Body of pancreas (tissue), 4 donors: ENCODE results near the gene FCRLA. TPM values are rescaled to one million over a fixed set of nuclear protein-coding genes. Genes with fewer than 3 reads are reported as not detected.
"Not testable (repeated sequence)": the region's sequence is repeated elsewhere in the genome, so short reads cannot be mapped to it uniquely, and the experiment has no call there.

Experiments used
- ATAC-seq: fragments of 150-250 bp; one replicate; pipeline ENCODE4 v1.9.1; 2016
- DNase-seq, 4 donors: peaks; one replicate each; pipeline ENCODE4 v3.0.0-alpha.2; 2019
- H3K27ac ChIP-seq, 4 donors: fragments of 200-600 bp; sonication (generic); 1 replicate in 3 of 4; 2 replicates in 1 of 4; pipeline versions ENCODE4 v1.5.1 to v1.6.1; 2016 to 2019; ENCODE audit warnings: mild to moderate bottlenecking in 1 of 4, mixed read lengths in 1 of 4, moderate library complexity in 1 of 4
- H3K27me3 ChIP-seq, 2 donors: fragments of 200-600 bp; sonication (generic); one replicate each; pipeline ENCODE4 v1.6.0; 2016; ENCODE audit warnings: mild to moderate bottlenecking in 1 of 2
- H3K36me3 ChIP-seq, 2 donors: fragments of 200-600 bp; sonication (generic); replicated peaks in 1 of 2; 2 replicates each; pipeline ENCODE4 v1.5.1; 2016; ENCODE audit warnings: low read depth in 2 of 2; ENCODE audit not compliant: insufficient read depth in 1 of 2
- H3K4me1 ChIP-seq: fragments of 200-600 bp; sonication (generic); one replicate; pipeline ENCODE4 v1.6.0; 2016
- H3K4me3 ChIP-seq, 2 donors: fragments of 200-600 bp; sonication (generic); 1 replicate in 1 of 2; 2 replicates in 1 of 2; pipeline ENCODE4 v1.5.1; 2016 to 2019
- H3K9me3 ChIP-seq, 3 donors: fragments of 200-600 bp; sonication (generic); 1 replicate in 2 of 3; 2 replicates in 1 of 3; pipeline ENCODE4 v1.5.1; 2016
- POLR2A ChIP-seq, 3 donors: fragments of 450-650 bp; IDR thresholded peaks; one replicate each; pipeline ENCODE4 v1.6.1; 2016; ENCODE audit warnings: antibody characterized with exemption in 3 of 3, mild to moderate bottlenecking in 2 of 3
- WGBS, 2 donors: methylation state at CpG; one replicate each; pipeline ENCODE4 v1.1.5; 2017; 5-methylcytosine and 5-hydroxymethylcytosine counted together
- intact Hi-C: fragments of 100-400 bp; cut with DNase I; formaldehyde crosslinking; loops from one replicate; pipeline ENCODE4 v1.15.1; 2023
- total RNA-seq, 2 donors: library from RNA; depleted of rRNA; stranded (reverse); fragments of >200 nt; gene quantifications; one replicate each; pipeline ENCODE4 v1.1.0, GENCODE V29; 2016
- TF ChIP-seq, protein P1 (sequence below), 7 experiments: fragments of 450-650 bp in 4 of 7; fragments of 200-600 bp in 3 of 7; sonication (generic) in 3 of 7; IDR thresholded peaks; one replicate each; pipeline ENCODE4 v1.5.1; 2016 to 2019; ENCODE audit warnings: antibody characterized with exemption in 7 of 7

FCRLA gene
- total RNA-seq, 2 donors from 2014 or later: not detected

DNA sequence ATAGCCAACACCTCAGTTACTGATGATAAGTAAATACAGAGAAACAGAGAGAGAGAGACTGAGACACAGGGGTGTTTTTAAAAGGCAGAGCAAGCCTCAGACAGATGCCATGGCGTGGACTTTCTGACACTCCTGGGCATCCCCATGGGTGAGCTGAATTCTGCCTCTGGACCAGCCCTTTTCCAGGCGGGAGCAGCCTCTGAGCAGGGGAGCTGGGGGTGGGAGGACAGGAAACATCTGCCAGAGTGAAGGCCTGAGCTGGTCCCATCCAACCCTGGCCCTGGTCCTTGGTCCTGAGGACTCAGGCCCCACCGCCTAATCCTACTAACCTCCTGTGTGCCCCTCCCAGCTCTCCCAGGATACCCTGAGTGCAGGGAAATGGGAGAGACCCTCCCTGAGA lies 32.1 kb upstream of the FCRLA start:
- 62 to 100% methylated on average over 2 to 3 of the region's 3 CpGs for WGBS, 2 donors
- H3K27me3 ChIP-seq, intact Hi-C loops, H3K4me1 ChIP-seq, H3K36me3 ChIP-seq, H3K4me3 ChIP-seq, H3K27ac ChIP-seq, H3K9me3 ChIP-seq, ATAC-seq, DNase-seq: not testable (repeated sequence)

DNA sequence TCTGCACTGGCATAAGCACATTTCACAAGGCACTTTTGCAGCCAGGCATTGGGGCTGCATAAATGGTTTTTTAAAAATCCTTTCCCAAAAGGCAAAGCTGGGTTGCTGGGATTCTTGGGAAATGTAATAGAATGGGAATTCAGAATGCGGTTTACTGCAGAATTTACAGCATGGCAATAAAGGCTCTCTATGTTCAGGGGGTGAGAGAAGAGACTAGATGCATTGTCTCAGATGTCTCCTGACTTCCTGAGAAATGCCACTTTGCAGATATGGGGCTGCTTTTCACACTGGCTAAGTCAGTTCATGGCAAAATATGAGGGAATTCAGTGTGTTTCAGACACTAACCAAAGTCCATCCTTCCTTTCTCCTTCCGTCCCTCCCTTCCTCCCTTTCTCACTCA lies 30.6 kb upstream of the FCRLA start:
- Histone ChIP-seq H3K27me3 (no peaks in the 10 kb centered on the region), H3K4me3 (no peak overlapping the region), H3K9me3 (no peaks in the 10 kb centered on the region), H3K4me1 (no peaks in the 10 kb centered on the region), H3K27ac (no peak overlapping the region), H3K36me3 (no peaks in the 10 kb centered on the region)
- WGBS, 2 donors: 91 to 98% methylated on average over 2 of the region's 2 CpGs
- TF ChIP-seq POLR2A (IDR thresholded peaks at IDR 0.05): no peak
- TF ChIP-seq, protein P1, sequence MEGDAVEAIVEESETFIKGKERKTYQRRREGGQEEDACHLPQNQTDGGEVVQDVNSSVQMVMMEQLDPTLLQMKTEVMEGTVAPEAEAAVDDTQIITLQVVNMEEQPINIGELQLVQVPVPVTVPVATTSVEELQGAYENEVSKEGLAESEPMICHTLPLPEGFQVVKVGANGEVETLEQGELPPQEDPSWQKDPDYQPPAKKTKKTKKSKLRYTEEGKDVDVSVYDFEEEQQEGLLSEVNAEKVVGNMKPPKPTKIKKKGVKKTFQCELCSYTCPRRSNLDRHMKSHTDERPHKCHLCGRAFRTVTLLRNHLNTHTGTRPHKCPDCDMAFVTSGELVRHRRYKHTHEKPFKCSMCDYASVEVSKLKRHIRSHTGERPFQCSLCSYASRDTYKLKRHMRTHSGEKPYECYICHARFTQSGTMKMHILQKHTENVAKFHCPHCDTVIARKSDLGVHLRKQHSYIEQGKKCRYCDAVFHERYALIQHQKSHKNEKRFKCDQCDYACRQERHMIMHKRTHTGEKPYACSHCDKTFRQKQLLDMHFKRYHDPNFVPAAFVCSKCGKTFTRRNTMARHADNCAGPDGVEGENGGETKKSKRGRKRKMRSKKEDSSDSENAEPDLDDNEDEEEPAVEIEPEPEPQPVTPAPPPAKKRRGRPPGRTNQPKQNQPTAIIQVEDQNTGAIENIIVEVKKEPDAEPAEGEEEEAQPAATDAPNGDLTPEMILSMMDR (IDR thresholded peaks at IDR 0.05): no peak
- intact Hi-C loops: no loop called here
- ATAC-seq (no peak), DNase-seq (no peak)

DNA sequence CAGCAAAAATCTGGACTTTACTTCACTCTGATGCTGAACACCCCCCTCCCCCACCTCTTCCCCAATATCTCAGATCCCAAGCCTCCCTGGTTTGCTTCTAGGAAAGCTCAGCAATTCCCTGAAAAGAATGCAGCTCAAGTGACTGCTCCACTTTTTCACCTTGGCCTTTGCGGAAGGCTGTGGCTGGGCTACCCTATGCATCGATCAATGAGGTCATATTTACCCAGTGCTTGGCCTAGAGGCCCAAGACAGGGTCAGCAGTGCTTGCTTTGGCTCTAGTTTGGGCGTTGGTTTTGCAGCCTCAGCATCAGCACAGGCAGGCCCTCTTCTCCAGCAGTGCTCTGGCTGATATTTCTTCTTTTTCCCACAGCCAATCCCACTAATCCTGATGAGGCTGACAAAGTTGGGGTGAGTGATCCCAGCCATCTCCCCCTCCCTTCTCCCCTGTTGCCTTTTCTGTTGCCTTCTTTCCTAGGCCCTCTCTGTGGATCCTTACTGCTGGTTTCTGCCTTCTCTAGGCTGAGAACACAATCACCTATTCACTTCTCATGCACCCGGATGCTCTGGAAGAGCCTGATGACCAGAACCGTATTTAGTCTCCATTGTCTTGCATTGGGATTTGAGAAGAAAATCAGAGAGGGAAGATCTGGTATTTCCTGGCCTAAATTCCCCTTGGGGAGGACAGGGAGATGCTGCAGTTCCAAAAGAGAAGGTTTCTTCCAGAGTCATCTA lies 29.9 kb upstream of the FCRLA start:
- Histone ChIP-seq H3K9me3 (no peaks in the 10 kb centered on the region), H3K4me1 (no peaks in the 10 kb centered on the region), H3K36me3 (no peaks in the 10 kb centered on the region), H3K27me3 (no peaks in the 10 kb centered on the region), H3K4me3 (no peak overlapping the region), H3K27ac (no peak overlapping the region)
- TF ChIP-seq, protein P1 (IDR thresholded peaks at IDR 0.05): no peak
- no peak for TF ChIP-seq POLR2A (IDR thresholded peaks at IDR 0.05)
- intact Hi-C loops: no loop called here
- ATAC-seq (no peak), DNase-seq (peak in 3 of 4 donors; percentile 8 to 35 (median 14))
- WGBS, 2 donors: 51 to 66% methylated on average over 5 of the region's 5 CpGs

DNA sequence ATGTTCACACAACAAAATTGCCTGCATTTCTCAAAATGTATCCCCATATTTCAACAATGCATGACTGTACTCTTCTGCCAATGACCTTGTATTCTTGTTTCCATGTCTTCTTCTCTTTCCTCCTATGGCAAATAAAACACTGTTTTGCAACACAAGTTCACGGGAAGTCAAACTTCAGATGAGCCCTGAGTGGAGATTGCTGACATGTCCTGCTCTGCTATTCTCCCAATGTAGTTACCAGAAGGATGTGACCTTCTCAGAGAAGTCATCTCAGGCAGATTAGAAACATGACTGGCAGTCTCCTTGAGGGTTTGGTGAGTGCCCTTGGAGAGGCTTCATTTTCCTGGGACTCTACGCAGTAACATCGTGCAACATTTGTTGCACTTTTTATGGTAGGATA lies 28.5 kb upstream of the FCRLA start:
- ATAC-seq (no peak), DNase-seq (no peak)
- Histone ChIP-seq H3K27me3 (no peaks in the 10 kb centered on the region), H3K36me3 (no peaks in the 10 kb centered on the region), H3K27ac (no peak overlapping the region), H3K4me1 (no peaks in the 10 kb centered on the region), H3K4me3 (no peak overlapping the region), H3K9me3 (no peaks in the 10 kb centered on the region)
- no peak for TF ChIP-seq POLR2A (IDR thresholded peaks at IDR 0.05)
- TF ChIP-seq, protein P1 (IDR thresholded peaks at IDR 0.05): no peak
- intact Hi-C loops: no loop called here
- 86 to 91% methylated on average over 3 of the region's 3 CpGs for WGBS, 2 donors

DNA sequence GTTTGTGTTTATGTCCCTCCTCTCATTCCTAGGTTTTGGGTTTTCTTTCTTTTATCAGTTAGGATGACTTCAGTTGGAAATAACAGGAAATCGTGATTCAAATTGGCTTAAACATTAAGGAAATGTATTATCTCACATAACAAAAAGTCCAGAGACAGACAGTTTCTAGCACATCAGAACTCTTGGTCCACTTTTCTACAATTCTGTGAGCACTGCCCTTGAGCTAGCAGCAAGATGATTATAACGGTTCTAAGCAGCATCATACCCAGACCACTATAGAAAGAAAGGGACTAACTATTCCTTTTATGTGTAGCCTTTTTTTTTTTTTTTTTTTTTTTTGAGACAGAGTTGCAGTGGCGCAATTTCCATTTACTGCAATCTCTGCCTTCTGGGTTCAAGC lies 25.1 kb upstream of the FCRLA start:
- 63% methylated on average over 3 of the region's 3 CpGs for WGBS, 2 donors
- no peak for DNase-seq
- no peak overlapping the region for H3K27ac ChIP-seq
- no peak for ATAC-seq
- TF ChIP-seq, protein P1 (IDR thresholded peaks at IDR 0.05): no peak
- TF ChIP-seq POLR2A (IDR thresholded peaks at IDR 0.05): no peak
- no peaks in the 10 kb centered on the region for H3K9me3 ChIP-seq
- H3K4me1 ChIP-seq: no peaks in the 10 kb centered on the region
- intact Hi-C loops: no loop called here
- no peaks in the 10 kb centered on the region for H3K36me3 ChIP-seq
- H3K4me3 ChIP-seq: no peak overlapping the region
- H3K27me3 ChIP-seq: no peaks in the 10 kb centered on the region
